ENCODE results near the gene MAD1L1. TPM values are rescaled to one million over a fixed set of nuclear protein-coding genes. Genes with fewer than 3 reads are reported as not detected.

Gene MAD1L1
- total and polyA plus RNA-seq, 2 of the 4 experiments (the other 2 are of a cell fraction), result 29.0 to 40.9 TPM

- H4K8ac ChIP-seq (ENCODE audit: low read depth in 2 of 2, low read length in 2 of 2), result no peak overlapping the region
- intact Hi-C loops (cut with micrococcal nuclease), result no loop called here
- ATAC-seq (ENCODE audit: low read depth), result no peak
- peaks cover 0 to 30% of the 10 kb centered on the region in 2 experiments; a peak in 2 of 4 replicates for H3K79me1 ChIP-seq (ENCODE audit: low read depth in 1 of 2, low read length in 2 of 2)
- H3K4me3 ChIP-seq (ENCODE audit: insufficient read depth, low read depth, low read length), result no peak overlapping the region
- H2AK9ac ChIP-seq (replicated peaks; ENCODE audit: low read depth, low read length, poor library complexity), result no peak overlapping the region
- no peak overlapping the region for H2BK5ac ChIP-seq (ENCODE audit: low read depth, low read length, poor library complexity, severe bottlenecking)
- no peaks in the 10 kb centered on the region; the same call in 1 of the 2 replicates for H4K20me1 ChIP-seq (ENCODE audit: insufficient read depth, low read length)
- H2AK5ac ChIP-seq (ENCODE audit: low read depth, low read length), result no peak overlapping the region
- no TSS peak for BruUV-seq (replicated peaks)
- H3K9ac ChIP-seq (ENCODE audit: low read depth, low read length), result no peak overlapping the region
- H3K36me3 ChIP-seq (ENCODE audit: control insufficient read depth, insufficient read depth, low read length), result no peaks in the 10 kb centered on the region
- H3K18ac ChIP-seq (ENCODE audit: low read depth, low read length), result no peak overlapping the region
- H3K56ac ChIP-seq (ENCODE audit: extremely low read depth, insufficient read depth, low read length), result no peak overlapping the region
- H2BK20ac ChIP-seq (ENCODE audit: low read depth, low read length), result no peak overlapping the region
- no peak overlapping the region for H3K27ac ChIP-seq (ENCODE audit: insufficient read depth, low read length)
- H3K9me1 ChIP-seq (ENCODE audit: insufficient read depth, low read length), result peaks cover 21% of the 10 kb centered on the region; the same call in 1 of the 2 replicates
- in situ Hi-C loops (cut with MboI; ENCODE audit: low sequenced_read_pairs), result no loop called here
- H2AFZ ChIP-seq (replicated peaks; ENCODE audit: low read length, poor library complexity), result no peak overlapping the region
- DNase-seq, result no peak
- TF ChIP-seq MXI1 (IDR thresholded peaks at IDR 0.05; ENCODE audit: borderline replicate concordance, low read depth, low read length) (no peak), CTCF (conservative IDR thresholded peaks at IDR 0.05; ENCODE audit: low read depth, low read length) (no peak), RAD21 (IDR thresholded peaks at IDR 0.05; ENCODE audit: low read length) (no peak), CHD1 (IDR thresholded peaks at IDR 0.05; ENCODE audit: low read depth, low read length) (no peak), NFE2L2 (IDR thresholded peaks at IDR 0.05; ENCODE audit: low read depth, low read length) (no peak), MAZ (IDR thresholded peaks at IDR 0.05; ENCODE audit: borderline replicate concordance, low read depth, low read length) (no peak), FOS (IDR thresholded peaks at IDR 0.05; ENCODE audit: low read depth, low read length) (no peak), USF2 (IDR thresholded peaks at IDR 0.05; ENCODE audit: low read depth, low read length) (no peak), BHLHE40 (IDR thresholded peaks at IDR 0.05; ENCODE audit: low read depth, low read length) (no peak), SMC3 (IDR thresholded peaks at IDR 0.05; ENCODE audit: low read depth, low read length) (no peak), RFX5 (IDR thresholded peaks at IDR 0.05; ENCODE audit: low read depth, low read length) (no peak), RCOR1 (IDR thresholded peaks at IDR 0.05; ENCODE audit: insufficient replicate concordance, low read length) (no peak), MAFK (IDR thresholded peaks at IDR 0.05; ENCODE audit: low read depth, low read length) (no peak), POLR2A (IDR thresholded peaks at IDR 0.05; ENCODE audit: low read depth, low read length) (no peak), ELK1 (IDR thresholded peaks at IDR 0.05; ENCODE audit: borderline replicate concordance, low read depth, low read length) (no peak)
- no peak overlapping the region for H3K14ac ChIP-seq (replicated peaks; ENCODE audit: low read depth, low read length)
- ChIA-PET CTCF (no interaction called here), POLR2A (ENCODE audit: unreplicated experiment) (no interaction called here)
- H4K5ac ChIP-seq (ENCODE audit: low read depth, low read length), result no peak overlapping the region
- H3K9me3 ChIP-seq (ENCODE audit: control insufficient read depth, insufficient read depth, low read length), result no peaks in the 10 kb centered on the region
- H4K91ac ChIP-seq (ENCODE audit: insufficient read depth, low read depth, low read length), result no peak overlapping the region
- no peak overlapping the region for H2BK120ac ChIP-seq (ENCODE audit: low read depth, low read length)
- H3K4me2 ChIP-seq (ENCODE audit: low read depth, low read length), result no peak overlapping the region
- peaks cover 25% of the 10 kb centered on the region for H3K4me1 ChIP-seq (ENCODE audit: control insufficient read depth, insufficient read depth, low read length)
- WGBS, 2 experiments (ENCODE audit: extremely low coverage in 2 of 2, insufficient read length in 1 of 2), result 98% methylated on average over 29 of the region's 30 CpGs; no CpG with 5 or more reads in 1 of the 2 experiments
- no peak overlapping the region for H2BK15ac ChIP-seq (ENCODE audit: low read depth, low read length)
- no peak overlapping the region for H3K4ac ChIP-seq (ENCODE audit: low read depth, low read length)
- H3K27me3 ChIP-seq (ENCODE audit: control insufficient read depth, insufficient read depth, low read length), result no peaks in the 10 kb centered on the region
- no peak overlapping the region for H3K23ac ChIP-seq (ENCODE audit: low read depth, low read length)
- dilution Hi-C loops (cut with HindIII; ENCODE audit: low sequenced_read_pairs, unreplicated experiment), result no loop called here
These were observed 317.4 kb downstream of the MAD1L1 start for GRCh38 chr7:1915326-1915725.
